ENCODE results near the gene LKAAEAR1.

LKAAEAR1 gene

GRCh38 chr20:64039293-64040160, 44.7 kb downstream of the LKAAEAR1 start:
- FAIRE-seq, result no peak
- DNase-seq (ENCODE audit: low spot score), result no peak

DNA sequence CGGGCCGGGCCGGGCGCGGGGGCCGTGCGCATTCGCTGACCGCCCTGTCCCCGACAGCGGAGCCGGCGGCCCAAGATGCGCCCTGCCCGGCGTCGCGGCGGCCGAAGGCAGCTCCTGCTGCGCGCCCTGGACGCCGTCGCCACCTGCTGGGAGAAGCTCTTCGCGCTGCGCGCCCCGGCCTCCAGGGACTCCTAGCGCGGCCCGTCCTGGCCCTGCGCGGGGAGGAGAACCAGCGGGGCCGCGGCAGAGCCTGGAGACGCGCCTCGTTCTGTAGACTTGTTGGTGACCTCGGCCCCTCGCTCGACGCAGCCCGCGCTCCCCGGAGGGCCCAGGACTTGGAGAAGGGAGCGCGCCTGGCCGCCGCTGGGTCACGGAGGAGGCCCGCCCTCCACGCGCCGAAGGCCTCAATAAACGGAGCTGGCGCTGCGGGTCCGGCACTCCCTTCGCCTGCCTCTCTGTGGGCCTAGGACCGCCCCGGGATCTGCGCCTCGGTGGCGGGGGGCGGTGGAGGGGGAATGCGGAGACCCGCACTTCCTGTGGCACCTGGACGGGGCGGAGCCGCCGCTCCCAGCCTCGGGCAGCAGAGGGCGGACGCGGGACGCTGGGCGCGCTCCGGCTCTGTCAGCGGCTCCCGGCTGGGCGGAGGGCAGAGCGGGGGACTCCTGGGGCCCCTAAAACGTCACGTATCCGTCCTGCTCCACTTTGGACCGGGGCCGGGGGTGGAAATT, 45.5 kb downstream of the LKAAEAR1 start:
- no peak for FAIRE-seq
- peak; percentile 90 for DNase-seq (ENCODE audit: low spot score)

- FAIRE-seq, result no peak
These were observed 46.0 kb downstream of the LKAAEAR1 start for GRCh38 chr20:64038224-64038564.

GRCh38 chr20:64037498-64038213, 46.5 kb downstream of the LKAAEAR1 start:
- DNase-seq (ENCODE audit: low spot score), result no peak
- FAIRE-seq, result no peak

More at GRCh38 chr20:64038224-64038564, 46.0 kb downstream of the LKAAEAR1 start:
- DNase-seq (ENCODE audit: low spot score), result no peak

- DNase-seq (ENCODE audit: low spot score), result no peak
- no peak for FAIRE-seq
These were observed 47.0 kb downstream of the LKAAEAR1 start for GRCh38 chr20:64037199-64037497.

DNA sequence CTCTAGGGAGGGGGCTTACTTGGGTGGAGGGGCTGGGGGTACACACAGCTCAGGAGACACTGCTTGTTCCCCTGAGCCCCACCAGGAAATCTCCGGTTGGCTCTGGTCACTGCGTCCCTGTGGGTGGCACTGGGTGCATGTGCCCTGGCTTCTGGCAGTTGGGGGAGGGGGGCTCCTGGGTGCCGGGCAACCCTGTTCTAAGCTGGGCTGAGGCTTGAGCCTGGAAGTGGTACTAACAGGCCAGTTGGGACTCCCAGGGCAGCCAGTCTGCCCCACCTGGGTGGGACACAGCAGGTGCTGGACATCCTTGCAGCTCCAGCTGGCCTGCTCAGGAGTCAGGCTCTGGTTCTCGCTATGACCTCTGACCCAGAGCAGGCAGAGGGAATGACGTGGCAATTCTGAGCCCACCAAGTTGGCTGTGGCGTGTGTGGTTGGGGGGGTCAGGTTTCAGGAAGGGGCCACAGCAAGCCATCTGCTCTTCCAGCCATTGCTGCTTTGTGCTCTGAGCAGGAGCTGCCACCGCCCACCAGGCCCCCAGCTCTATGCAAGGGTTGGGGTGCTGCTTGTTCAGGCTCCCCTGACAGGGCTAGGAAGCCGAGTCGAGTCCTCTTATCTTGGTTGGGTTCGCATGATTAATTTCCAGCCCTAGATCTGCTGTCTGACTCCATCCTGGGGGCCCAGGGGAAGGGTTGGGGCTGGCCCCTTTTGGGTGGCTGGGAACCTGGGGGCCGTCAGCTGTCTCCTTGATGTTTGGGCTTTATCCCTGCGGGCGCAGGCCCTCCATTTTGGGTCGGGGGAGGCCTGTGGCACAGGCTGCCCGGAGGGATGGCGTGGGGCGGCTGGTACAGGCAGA, 47.6 kb downstream of the LKAAEAR1 start:
- FAIRE-seq (no peak), DNase-seq (ENCODE audit: low spot score) (no peak)

DNA sequence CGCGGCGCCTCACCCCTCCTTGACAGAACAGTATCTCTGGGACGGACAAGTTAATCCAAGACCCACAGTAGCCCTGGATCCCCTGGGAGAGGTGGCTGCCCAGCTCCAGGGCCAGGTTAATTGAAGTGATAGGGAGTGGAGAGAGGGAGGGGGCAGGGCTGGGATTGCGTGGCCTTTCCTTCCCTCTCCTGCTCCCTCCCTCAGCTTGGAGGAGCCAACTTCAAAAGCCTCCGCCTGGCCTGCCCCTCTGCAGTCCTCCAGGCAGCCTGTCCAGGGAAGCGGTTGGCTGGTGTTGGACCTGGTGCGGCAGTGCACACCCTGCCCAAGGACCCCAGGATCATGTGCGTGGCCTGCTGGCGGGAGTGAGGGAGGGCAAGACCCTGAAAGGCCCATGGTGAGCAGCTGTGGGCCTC, 48.3 kb downstream of the LKAAEAR1 start, which contains the start of gene C20orf204:
C20orf204 (plus strand) TSS at position 250 of the 413 bp plus-strand sequence; CDS start at position 392, 142 bp downstream.
- FAIRE-seq, result no peak

DNA sequence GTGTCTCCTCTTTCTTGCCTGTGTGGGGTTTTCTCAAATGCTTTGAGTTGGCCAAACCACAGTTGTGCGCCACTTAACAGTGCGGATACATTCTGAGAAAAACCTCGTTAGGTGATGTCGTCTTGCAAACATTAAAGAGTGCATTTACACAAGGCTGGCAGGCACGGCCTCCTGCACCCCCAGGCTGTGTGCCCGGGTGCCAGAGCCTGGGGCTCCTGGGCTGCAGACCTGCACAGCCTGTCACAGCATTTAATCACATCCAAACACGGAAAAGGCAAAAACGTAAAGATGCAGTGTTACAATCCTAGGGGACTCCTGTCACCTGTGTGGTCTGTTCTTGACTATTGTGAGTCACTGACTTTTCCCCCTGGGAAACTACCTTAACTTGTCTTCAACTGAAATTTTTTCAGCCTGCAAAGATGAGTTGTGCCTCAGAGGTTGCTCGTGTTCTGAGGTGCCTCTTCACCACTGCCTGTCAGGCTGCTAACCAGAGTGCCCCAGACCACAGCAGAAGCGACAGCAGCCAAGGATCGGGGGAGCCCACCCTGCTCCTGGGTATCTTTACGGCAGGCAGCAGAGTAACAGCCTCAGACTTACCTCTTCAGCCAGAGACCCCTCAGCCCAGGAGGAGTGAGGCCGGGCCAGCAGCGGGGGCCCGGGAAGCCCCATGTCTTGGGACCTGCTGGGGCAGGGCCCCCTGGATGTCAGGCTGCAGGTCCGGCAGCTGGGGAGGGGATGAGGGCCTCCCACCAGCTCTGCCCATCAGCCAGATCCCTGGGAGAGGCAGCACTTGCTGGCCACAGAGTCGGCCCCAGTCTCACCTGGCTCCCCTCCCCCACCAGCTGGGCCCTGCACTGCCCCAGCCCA, 48.9 kb downstream of the LKAAEAR1 start:
- DNase-seq (ENCODE audit: low spot score) (no peak), FAIRE-seq (no peak)

More for the DNA sequence above, 48.3 kb downstream of the LKAAEAR1 start, which contains the start of gene C20orf204:
- DNase-seq (ENCODE audit: low spot score), result no peak

DNA sequence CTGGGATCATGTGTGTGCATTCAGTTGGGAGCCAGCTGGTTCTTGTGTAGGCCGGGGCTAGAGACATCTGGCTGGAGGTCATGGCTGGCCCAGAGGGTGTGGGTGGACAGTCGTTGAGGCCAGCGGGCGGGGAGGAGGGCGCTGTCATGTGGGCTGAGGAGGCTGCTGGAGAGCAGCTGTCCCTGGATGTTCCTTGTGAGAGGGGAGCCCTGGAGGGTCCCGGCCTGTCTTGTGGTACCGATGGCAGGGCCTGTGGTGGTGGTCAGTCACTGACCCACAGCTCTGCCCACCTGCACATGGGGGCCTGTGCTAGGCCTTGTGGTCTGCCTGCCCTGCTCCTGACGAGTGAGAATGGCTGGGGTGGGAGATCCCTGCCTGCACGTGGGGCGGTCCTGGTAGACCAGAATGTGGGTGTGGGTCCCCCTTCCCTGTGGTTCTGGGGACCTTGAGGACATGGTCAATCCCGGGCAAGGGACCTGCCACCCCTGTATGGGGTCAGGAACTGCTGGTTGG, 50.2 kb downstream of the LKAAEAR1 start:
- FAIRE-seq, result no peak
- no peak for DNase-seq (ENCODE audit: low spot score)

All from urothelium cell line (cell line).